ELR (cell line): ENCODE measurements around the gene TRIM47.

Experiments used
- DNase-seq: peaks from one replicate; pipeline ENCODE4 v3.0.0-alpha.2; 2015; ENCODE audit warnings: low read depth

The TRIM47 gene

GRCh38 chr17:75909051-75909811 is 30.9 kb upstream of the TRIM47 start:
- DNase-seq, result no peak

GRCh38 chr17:75908201-75908600 is 29.8 kb upstream of the TRIM47 start:
- DNase-seq, result no peak

GRCh38 chr17:75906143-75906884 is 27.9 kb upstream of the TRIM47 start:
- DNase-seq, result no peak

DNA sequence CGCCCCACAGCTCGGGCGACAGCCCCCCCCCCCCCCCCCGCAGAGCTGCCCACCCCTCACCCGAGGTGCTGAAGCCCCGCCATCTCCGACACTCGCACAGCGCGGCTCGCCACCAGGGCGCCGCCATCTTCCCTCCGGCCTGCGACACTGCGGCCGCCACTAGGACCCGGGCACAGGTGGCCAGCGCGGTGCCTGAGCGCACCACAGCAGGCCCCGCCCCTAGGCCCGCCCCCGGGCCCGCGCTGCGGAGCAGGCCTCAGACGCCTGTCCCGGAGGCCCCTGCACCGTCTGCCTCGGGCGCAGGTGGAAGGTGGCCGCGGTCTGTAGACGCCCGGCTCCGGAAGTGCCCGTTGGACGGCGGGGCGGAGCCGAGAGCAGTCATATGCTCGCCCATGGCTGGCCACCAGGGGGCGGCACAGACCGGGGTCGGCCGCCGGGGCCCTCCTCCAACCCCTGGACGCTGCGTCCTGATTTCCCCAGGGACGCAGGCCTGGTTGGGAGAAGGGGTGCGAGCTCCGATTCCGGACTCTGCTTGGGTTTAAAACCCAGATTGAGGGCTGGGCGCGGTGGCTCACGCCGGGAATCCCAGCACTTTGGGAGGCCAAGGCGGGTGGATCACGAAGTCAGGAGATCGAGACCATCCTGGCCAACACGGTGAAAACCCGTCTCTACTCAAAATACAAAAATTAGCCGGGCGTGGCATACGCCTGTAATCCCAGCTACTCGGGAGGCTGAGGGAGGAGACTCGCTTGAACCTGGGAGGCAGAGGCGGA is 26.6 kb upstream of the TRIM47 start, which contains the start of gene MRPL38:
Gene MRPL38, minus strand, starts transcription at position 136 of the 773 bp plus-strand sequence. Its CDS starts 9 bp downstream, at position 127.
- DNase-seq, result peak; percentile 97

DNA sequence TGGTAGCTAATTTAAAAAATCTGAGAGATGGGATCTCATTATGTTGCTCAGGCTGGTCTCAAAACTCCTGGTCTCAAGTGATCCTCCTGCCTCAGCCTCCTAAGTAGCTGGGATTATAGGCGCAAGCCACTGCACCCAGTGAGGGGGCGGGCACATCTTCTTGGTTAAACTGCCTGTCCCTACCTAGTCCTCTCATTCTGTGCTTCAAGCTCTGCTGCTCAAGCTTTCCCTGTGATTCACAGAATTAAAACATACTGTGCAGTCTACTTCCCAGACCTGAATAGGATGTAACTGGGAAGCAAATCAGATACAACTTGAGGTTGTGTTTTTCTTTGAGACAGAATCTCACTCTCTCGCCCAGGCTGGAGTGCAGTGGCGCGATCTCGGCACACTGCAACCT is 24.0 kb upstream of the TRIM47 start:
- no peak for DNase-seq

DNA sequence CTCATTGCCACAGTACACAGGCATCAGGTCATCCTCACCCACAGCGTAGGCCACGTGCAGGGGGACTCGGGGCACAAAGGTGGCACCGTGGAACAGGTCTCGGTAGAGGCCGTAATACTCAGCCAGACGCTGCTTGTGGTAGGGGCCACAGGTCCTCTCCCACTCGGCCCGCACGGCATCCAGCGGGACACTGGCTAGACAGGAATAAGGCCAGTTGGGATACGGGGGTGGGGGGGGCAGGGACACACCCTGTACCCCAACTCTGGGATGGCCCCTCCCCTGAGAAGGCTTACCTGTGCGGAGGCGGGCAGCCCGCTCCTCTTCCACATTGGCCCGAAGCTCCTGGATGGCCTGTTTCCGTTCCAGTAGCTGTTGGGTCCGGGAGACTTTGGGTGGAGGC is 23.3 kb upstream of the TRIM47 start:
- DNase-seq, result no peak

GRCh38 chr17:75900691-75901533 is 22.5 kb upstream of the TRIM47 start:
- no peak for DNase-seq

GRCh38 chr17:75899767-75900468 is 21.5 kb upstream of the TRIM47 start:
- no peak for DNase-seq

DNA sequence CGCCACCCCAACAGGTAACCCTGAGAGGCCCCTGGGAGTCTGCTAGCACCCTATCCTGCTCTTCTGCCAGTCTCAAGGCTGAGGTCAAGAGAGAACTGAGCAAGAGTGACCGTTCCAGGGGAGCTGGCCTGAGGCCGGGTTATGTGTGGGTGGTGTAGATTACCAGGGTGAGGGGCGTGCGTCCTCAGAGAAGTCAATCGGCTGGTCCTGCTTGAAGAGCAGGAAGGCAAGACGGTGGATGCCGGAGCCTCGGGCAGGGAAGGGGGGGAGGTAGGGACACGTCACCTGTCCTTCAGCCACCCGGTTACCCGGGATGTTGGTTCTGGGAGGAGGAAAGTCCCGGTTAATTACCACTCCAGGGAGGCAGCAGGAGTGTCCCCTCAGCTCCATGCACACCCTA is 21.0 kb upstream of the TRIM47 start:
- DNase-seq, result no peak

DNA sequence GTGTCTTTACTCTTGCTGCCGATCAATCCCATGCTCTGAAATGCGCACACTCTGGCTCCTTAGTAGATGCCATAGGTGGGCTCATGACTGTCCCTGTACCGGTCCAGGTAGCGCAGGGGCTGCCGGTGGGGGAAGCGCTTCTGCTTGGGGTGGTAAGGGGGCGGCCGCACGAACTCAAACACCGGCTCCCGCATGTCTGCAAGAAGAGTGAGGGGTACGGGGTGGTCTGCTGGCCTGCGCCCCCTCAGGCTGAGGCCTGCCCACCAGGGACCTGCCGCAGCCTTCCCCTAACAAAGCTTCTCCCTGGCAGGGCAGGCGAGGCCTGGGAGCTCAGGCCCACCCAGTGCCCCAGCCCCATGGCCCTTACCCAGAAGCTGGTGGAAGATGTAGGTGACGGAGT is 20.4 kb upstream of the TRIM47 start:
- no peak for DNase-seq

GRCh38 chr17:75898065-75898464 is 19.7 kb upstream of the TRIM47 start:
- no peak for DNase-seq

GRCh38 chr17:75897160-75898019 is 19.0 kb upstream of the TRIM47 start:
- no peak for DNase-seq

DNA sequence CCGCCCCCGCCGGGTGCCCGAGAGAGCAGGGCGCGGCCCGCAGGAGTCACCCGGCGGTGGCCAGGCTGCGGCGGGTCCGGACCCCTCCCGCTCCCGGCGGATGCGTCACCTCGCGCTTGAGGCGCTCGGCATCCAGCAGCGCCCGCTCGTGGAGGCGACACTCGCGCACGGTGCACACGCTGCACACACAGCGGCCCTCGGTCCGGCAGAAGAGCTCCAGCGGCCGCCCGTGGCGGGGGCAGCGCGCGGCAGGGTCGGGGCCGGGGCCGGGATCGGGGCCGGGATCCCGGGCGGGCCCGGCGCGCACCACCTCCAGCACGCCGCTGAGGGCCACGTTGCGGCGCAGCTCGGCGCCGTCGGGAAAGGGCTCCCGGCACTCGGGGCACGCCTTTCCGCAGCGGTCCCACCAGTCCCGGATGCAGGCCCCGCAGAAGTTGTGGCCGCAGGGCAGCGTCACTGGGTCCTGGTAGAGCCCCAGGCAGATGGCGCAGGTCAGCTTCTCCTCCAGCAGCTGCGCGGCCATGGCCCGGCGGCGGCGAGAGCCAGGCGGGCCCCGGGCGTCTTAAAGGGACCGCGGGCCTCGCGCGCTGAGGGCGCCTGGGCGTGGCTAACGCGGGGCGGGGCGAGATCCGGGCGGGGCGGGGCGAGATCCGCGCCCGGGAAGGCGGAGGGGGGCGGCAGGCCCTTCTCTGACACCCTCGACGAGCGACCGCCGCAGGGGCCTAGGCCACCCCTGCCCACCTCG is 18.2 kb upstream of the TRIM47 start, which contains the start of gene TRIM65:
Gene TRIM65, minus strand, starts transcription at position 537 of the 745 bp plus-strand sequence. Its CDS starts 14 bp downstream, at position 523.
- peak; percentile 94 for DNase-seq

DNA sequence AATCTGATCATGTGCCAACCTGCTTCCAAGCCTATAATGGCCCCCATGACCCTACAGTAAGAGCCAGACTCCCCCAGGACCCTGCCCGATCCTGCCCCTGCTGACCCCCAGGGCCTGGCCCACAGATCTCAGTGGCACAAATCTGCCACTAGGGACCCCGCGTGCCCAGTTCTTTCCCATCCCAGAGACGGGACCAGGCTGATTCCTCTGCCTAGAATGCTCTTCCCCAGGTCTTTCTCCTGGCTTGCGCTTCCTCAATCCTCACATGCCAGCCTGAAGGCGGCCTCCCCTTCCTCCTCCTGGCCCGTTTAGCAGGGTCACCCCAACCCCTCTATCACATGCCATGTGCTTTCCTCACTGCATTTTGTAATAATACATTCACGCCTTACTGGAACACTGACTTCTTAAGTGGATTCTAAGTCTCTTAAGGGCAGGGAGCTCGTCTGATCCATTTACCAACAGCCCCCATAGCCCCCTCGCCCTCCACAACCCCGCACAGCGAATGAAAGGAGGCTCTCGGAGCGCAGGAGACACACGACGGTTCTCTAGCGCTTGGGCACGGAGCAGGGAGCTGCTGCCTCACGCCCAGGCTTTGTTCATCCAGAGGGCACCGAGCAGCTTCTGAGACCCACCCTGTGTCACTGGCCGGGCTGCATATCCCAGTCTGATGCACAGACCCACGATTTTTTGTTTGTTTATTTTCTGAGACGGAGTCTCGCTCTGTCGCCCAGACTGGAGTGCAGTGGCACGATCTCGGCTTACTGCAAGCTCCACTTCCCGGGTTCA is 17.2 kb upstream of the TRIM47 start:
- peak; percentile 56 for DNase-seq

DNA sequence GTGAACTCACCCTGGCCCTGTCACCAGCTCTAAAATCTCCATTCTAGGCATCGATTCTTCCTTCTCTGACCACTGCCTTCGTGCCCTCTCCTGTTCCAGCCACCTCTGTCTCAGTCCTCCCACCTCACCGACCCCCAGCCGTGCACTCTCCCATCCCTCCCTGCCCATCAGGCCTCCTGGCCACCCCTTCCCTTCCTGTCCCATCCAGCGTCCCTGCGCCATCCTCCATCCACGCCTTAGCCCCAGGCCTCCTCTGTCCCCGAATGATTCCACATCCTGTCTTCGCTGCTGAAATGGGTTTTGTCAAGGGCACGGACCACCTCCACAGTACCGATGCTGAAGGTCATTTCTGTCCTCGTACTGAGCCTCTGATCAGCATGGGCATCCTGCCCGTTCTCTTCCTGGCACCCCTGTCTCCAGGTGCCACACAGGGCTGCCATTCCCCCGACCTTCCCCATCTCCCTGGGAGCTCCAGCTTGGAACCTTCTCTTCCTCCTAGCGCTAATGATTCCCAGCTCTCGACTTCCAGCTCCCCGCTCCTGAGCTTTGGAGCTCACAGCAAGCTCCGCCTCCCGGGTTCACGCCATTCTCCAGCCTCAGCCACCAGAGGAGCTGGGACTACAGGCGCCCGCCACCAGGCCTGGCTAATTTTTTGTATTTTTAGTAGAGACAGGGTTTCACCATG is 15.8 kb upstream of the TRIM47 start:
- DNase-seq, result no peak

DNA sequence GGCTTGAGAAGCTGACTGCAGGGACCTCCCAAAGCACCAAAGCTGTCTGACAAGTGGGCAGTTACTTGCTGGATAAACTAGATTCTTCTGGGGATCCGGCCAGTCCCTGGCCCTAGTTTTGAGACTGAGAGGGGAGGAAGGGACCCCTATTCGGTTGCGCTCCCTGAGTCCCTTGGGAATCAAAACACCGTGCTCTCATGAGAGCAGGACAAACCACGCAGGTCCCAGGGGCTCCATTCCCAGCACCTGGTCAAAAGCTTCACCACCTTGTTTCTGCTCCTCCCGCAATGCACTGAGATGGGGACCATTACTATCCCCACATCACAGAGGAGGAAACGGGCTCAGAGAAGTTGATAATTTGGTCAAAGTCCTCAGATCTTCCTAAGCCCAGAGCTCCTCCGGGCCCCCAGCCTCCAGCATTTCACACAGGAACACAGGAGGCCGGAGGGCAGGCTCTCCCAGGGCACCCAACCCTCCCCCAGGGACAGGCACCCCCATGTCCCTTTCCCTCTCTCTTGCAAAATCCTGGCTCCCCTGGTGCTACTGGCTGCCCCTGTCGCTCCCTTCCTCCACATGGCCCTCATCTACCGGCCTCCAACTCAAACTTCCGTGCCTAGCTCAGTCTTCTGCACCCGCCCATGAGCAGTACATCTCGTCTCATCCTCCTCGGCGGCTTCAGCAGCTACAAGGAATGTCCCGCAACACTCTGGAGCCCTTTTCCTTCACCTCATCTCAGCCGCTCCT is 15.1 kb upstream of the TRIM47 start:
- DNase-seq, result no peak
